K562 (cell line): ENCODE data around the gene ZNF219.

Source experiments
- BACH1 ChIP-seq: fragments of 200-800 bp; sonication (Bioruptor generic); IDR thresholded peaks from 2 replicates; pipeline ENCODE4 v1.6.1; 2016; ENCODE audit warnings: missing genetic modification characterization, missing compliant biosample characterization
- IFI16 ChIP-seq: fragments of 250-450 bp; sonication (Bioruptor Pico); IDR thresholded peaks from 2 replicates; pipeline ENCODE4 v2.1.2; 2022; ENCODE audit warnings: mild to moderate bottlenecking, inconsistent platforms
- KAT8 ChIP-seq: fragments of 450-650 bp; IDR thresholded peaks from 2 replicates; pipeline ENCODE4 v1.6.1; 2016; ENCODE audit warnings: low read depth, mild to moderate bottlenecking
- MXI1 ChIP-seq: IDR thresholded peaks from 2 replicates; pipeline ENCODE4 v1.6.1; 2011; ENCODE audit warnings: low read depth, mild to moderate bottlenecking, improper control_type of control experiment, low read length
- POLR2A ChIP-seq: fragments of 450-650 bp; conservative IDR thresholded peaks from 2 replicates; pipeline ENCODE4 v1.6.1; 2016
- TARDBP ChIP-seq: fragments of 450-650 bp; IDR thresholded peaks from 2 replicates; pipeline ENCODE4 v1.6.1; 2016
- ZNF354B ChIP-seq: fragments of 250-450 bp; sonication (Bioruptor Pico); IDR thresholded peaks from 2 replicates; pipeline ENCODE4 v1.4.0; 2020

- TF ChIP-seq BACH1 (tag), result no peak
- TF ChIP-seq TARDBP, result no peak
- no peak for TF ChIP-seq MXI1
- peak; percentile 82 for TF ChIP-seq POLR2A
- TF ChIP-seq KAT8, result no peak
- TF ChIP-seq IFI16 (CRISPR knock-in tag), result no peak
- no peak for TF ChIP-seq ZNF354B
These were observed 5.4 kb upstream of the ZNF219 start for GRCh38 chr14:21103710-21104447.
